Testis (tissue), 3 donors: ENCODE results near the gene LRTM2. TPM values are rescaled to one million over a fixed set of nuclear protein-coding genes. Genes with fewer than 3 reads are reported as not detected.

Experiments used
- DNase-seq: peaks from one replicate; pipeline ENCODE4 v3.0.0-alpha.2; 2019
- H3K27ac ChIP-seq, 2 donors: fragments of 200-600 bp; sonication (generic); one replicate each; pipeline ENCODE4 v1.5.1; 2019
- H3K27me3 ChIP-seq: fragments of 200-600 bp; sonication (generic); one replicate; pipeline ENCODE4 v1.5.1; 2019
- H3K36me3 ChIP-seq: fragments of 200-600 bp; sonication (generic); one replicate; pipeline ENCODE4 v1.5.1; 2017; ENCODE audit warnings: low read depth; ENCODE audit errors: missing control alignments
- H3K4me1 ChIP-seq: fragments of 200-600 bp; sonication (generic); one replicate; pipeline ENCODE4 v1.5.1; 2019
- H3K4me3 ChIP-seq, 2 donors: fragments of 200-600 bp; sonication (generic); one replicate each; pipeline ENCODE4 v1.5.1; 2017 to 2019
- H3K9me3 ChIP-seq: fragments of 200-600 bp; sonication (generic); one replicate; pipeline ENCODE4 v1.5.1; 2017
- CTCF ChIP-seq, 3 experiments: fragments of 450-650 bp in 2 of 3; fragments of 200-600 bp in 1 of 3; sonication (generic) in 1 of 3; IDR thresholded peaks; one replicate each; pipeline ENCODE4 v1.5.1; 2016 to 2019; ENCODE audit warnings: antibody characterized with exemption in 3 of 3, mild to moderate bottlenecking in 2 of 3, moderate library complexity in 1 of 3
- POLR2A ChIP-seq: fragments of 450-650 bp; IDR thresholded peaks from one replicate; pipeline ENCODE4 v1.6.1; 2017; ENCODE audit warnings: antibody characterized with exemption, mild to moderate bottlenecking, moderate library complexity
- WGBS, 2 donors: methylation state at CpG; one replicate each; pipeline ENCODE4 v1.1.5; 2018; 5-methylcytosine and 5-hydroxymethylcytosine counted together
- intact Hi-C: fragments of 100-400 bp; cut with DNase I; formaldehyde crosslinking; loops from one replicate; pipeline ENCODE4 v1.15.1; 2023; ENCODE audit warnings: low total_unique reads
- polyA plus RNA-seq: library from polyadenylated mRNA; stranded (reverse); fragments of 350-450 nt; fragmentation: Illumina TruSeq; extraction: RNeasy Lipid Tissue Mini Kit (QIAGEN cat#74804); gene quantifications from one replicate; pipeline ENCODE4 v1.2.3, GENCODE V29; 2014; ENCODE audit warnings: low read depth, low replicate concordance; ENCODE audit not compliant: insufficient read depth
- total RNA-seq, 2 donors: library from RNA; depleted of rRNA; stranded (reverse); fragments of >200 nt; gene quantifications; one replicate each; pipeline ENCODE4 v1.2.3, GENCODE V29; 2016

LRTM2 gene
- total and polyA plus RNA-seq, 3 donors from 2014 or later: 0.39 to 0.96 (median 0.43) TPM

- H3K36me3 ChIP-seq: no peaks in the 10 kb centered on the region
- peak; percentile 88 for DNase-seq
- no peaks in the 10 kb centered on the region for H3K9me3 ChIP-seq
- no peaks in the 10 kb centered on the region for H3K27me3 ChIP-seq
- peaks cover 5% of the 10 kb centered on the region for H3K4me1 ChIP-seq
- WGBS, 2 donors: 32 to 50% methylated on average over 8 to 10 of the region's 10 CpGs
- H3K4me3 ChIP-seq: no peak overlapping the region
- peak; percentile 63 to 84 (median 71) for TF ChIP-seq CTCF (IDR thresholded peaks at IDR 0.05)
- TF ChIP-seq POLR2A: no peak
- H3K27ac ChIP-seq: peak overlapping the region in 1 of 2 donors; percentile 20
- intact Hi-C loops: loop anchor here (5.0 kb wide), 1 partner anchor 139 kb away; no protein-coding TSS in a partner anchor
Observed at GRCh38 chr12:1791104-1791841, 29.1 kb upstream of the LRTM2 start.

- DNase-seq: no peak
- TF ChIP-seq CTCF (IDR thresholded peaks at IDR 0.05) (no peak), POLR2A (no peak)
- 83 to 87% methylated on average over 6 of the region's 6 CpGs for WGBS, 2 donors
- Histone ChIP-seq H3K4me1 (peaks cover 5% of the 10 kb centered on the region), H3K4me3 (no peak overlapping the region), H3K36me3 (no peaks in the 10 kb centered on the region), H3K27ac (no peak overlapping the region), H3K9me3 (no peaks in the 10 kb centered on the region), H3K27me3 (no peaks in the 10 kb centered on the region)
- intact Hi-C loops: loop anchor here (5.0 kb wide), 1 partner anchor 140 kb away; no protein-coding TSS in a partner anchor
Observed at GRCh38 chr12:1792406-1792805, 28.0 kb upstream of the LRTM2 start.

- DNase-seq: no peak
- H3K9me3 ChIP-seq: no peaks in the 10 kb centered on the region
- TF ChIP-seq POLR2A (no peak), CTCF (IDR thresholded peaks at IDR 0.05) (no peak)
- no peaks in the 10 kb centered on the region for H3K36me3 ChIP-seq
- H3K4me3 ChIP-seq: no peak overlapping the region
- 87 to 89% methylated on average over 26 of the region's 26 CpGs for WGBS, 2 donors
- no peak overlapping the region for H3K27ac ChIP-seq
- no peaks in the 10 kb centered on the region for H3K27me3 ChIP-seq
- peaks cover 5% of the 10 kb centered on the region for H3K4me1 ChIP-seq
- intact Hi-C loops: loop anchor here (5.0 kb wide), 1 partner anchor 141 kb away; no protein-coding TSS in a partner anchor
Observed at GRCh38 chr12:1793426-1794210, 26.7 kb upstream of the LRTM2 start.

GRCh38 chr12:1794440-1795090 lies 25.8 kb upstream of the LRTM2 start:
- WGBS, 2 donors: 83 to 85% methylated on average over 11 to 15 of the region's 15 CpGs
- Histone ChIP-seq H3K4me1 (peaks cover 5% of the 10 kb centered on the region), H3K9me3 (no peaks in the 10 kb centered on the region), H3K36me3 (no peaks in the 10 kb centered on the region), H3K27me3 (no peaks in the 10 kb centered on the region), H3K27ac (no peak overlapping the region), H3K4me3 (no peak overlapping the region)
- intact Hi-C loops: loop anchor here (5.0 kb wide), 2 partner anchors 142 to 143 kb away; no protein-coding TSS in a partner anchor
- no peak for DNase-seq
- TF ChIP-seq CTCF (IDR thresholded peaks at IDR 0.05) (no peak), POLR2A (no peak)
